ENCODE results near the gene HTRA1.

The HTRA1 gene

DNA sequence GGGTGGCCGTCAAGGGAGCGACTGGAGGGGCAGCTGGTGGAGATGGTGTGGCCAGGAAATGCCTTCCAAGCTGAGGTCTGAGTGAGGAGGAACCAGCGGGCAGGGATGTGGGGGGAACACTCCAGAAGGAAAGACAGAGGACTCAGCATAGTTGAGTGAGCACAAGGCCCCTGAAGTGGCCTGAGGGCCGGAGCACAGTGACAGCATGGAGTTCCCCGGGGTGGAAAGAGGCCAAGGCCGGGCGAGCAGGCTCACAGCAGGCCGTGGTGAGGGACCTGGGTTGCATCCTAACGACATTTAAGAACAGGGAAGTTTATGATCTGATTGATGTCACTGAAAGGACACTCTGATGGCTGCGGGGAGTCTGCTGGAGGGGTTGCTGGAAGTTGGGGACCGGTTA lies 48.0 kb downstream of the HTRA1 start:
- no peak overlapping the region for H3K4me3 ChIP-seq (ENCODE audit: low read depth, low read length)
- TF ChIP-seq, protein P1, sequence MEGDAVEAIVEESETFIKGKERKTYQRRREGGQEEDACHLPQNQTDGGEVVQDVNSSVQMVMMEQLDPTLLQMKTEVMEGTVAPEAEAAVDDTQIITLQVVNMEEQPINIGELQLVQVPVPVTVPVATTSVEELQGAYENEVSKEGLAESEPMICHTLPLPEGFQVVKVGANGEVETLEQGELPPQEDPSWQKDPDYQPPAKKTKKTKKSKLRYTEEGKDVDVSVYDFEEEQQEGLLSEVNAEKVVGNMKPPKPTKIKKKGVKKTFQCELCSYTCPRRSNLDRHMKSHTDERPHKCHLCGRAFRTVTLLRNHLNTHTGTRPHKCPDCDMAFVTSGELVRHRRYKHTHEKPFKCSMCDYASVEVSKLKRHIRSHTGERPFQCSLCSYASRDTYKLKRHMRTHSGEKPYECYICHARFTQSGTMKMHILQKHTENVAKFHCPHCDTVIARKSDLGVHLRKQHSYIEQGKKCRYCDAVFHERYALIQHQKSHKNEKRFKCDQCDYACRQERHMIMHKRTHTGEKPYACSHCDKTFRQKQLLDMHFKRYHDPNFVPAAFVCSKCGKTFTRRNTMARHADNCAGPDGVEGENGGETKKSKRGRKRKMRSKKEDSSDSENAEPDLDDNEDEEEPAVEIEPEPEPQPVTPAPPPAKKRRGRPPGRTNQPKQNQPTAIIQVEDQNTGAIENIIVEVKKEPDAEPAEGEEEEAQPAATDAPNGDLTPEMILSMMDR (IDR thresholded peaks at IDR 0.05; ENCODE audit: insufficient read depth, low read depth, low read length, missing control alignments), result no peak
- DNase-seq (ENCODE audit: low read depth), result no peak

DNA sequence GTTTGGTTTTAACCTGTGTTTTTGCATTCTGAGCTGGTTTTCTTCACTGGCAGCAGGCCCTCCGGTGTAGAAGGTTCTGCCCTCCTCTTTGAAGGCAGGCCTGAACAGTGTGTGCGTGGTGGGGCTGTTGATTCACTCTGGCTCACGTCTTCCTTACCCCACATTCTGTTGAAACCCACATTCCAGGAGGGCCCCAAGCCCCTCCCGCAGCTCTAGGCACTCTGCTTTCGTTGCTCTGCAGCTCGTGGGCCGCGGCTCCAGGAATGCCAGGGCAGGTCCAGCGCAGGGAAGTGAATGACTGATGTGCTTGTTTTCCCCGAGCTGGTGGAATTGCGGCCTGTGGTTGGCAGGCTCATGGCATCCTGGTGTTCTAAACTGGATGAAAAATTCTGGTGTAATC lies 49.0 kb downstream of the HTRA1 start:
- H3K4me3 ChIP-seq (ENCODE audit: low read depth, low read length), result no peak overlapping the region
- DNase-seq (ENCODE audit: low read depth), result no peak
- TF ChIP-seq, protein P1 (IDR thresholded peaks at IDR 0.05; ENCODE audit: insufficient read depth, low read depth, low read length, missing control alignments), result no peak

DNA sequence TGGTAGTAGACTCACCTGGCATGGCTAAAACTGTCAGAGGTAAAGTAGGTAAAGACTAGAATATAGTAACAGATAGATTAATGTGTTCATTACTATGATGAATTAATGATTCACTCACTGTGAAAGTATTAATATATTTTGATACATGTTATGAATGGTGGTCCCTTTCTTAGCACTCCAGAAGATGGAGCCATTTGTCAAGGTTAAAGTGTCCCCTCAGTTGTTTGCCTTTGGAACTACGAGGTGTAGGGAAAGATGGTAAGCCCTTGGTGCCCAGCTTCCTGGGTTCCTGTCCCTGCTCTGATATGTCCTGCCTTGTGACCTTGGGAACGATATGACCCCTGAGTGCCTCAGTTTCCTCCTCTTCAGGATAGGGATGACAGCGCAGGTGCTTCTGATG lies 49.4 kb downstream of the HTRA1 start:
- TF ChIP-seq, protein P1 (IDR thresholded peaks at IDR 0.05; ENCODE audit: insufficient read depth, low read depth, low read length, missing control alignments), result no peak
- no peak for DNase-seq (ENCODE audit: low read depth)
- no peak overlapping the region for H3K4me3 ChIP-seq (ENCODE audit: low read depth, low read length)

DNA sequence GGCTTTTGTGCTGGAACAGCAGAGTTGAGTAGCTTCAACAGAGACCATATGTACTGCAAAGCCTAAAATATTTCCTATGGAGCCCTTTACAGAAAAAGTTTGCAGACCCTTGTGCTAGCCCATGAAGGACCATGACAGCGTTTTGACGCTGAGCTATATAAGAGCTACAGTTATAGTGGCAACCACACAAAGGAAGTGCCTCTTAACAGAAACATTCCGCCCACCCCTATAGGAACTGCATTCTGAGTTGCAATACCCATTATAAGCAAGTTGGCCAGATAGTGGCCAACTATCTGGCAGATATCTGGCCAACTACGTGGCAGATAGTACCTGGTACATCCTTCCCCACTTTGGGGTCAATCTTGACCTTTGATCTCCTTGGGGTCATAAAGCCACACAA lies 51.7 kb downstream of the HTRA1 start:
- no peak for DNase-seq (ENCODE audit: low read depth)
- no peak overlapping the region for H3K4me3 ChIP-seq (ENCODE audit: low read depth, low read length)
- TF ChIP-seq, protein P1 (IDR thresholded peaks at IDR 0.05; ENCODE audit: insufficient read depth, low read depth, low read length, missing control alignments), result no peak

DNA sequence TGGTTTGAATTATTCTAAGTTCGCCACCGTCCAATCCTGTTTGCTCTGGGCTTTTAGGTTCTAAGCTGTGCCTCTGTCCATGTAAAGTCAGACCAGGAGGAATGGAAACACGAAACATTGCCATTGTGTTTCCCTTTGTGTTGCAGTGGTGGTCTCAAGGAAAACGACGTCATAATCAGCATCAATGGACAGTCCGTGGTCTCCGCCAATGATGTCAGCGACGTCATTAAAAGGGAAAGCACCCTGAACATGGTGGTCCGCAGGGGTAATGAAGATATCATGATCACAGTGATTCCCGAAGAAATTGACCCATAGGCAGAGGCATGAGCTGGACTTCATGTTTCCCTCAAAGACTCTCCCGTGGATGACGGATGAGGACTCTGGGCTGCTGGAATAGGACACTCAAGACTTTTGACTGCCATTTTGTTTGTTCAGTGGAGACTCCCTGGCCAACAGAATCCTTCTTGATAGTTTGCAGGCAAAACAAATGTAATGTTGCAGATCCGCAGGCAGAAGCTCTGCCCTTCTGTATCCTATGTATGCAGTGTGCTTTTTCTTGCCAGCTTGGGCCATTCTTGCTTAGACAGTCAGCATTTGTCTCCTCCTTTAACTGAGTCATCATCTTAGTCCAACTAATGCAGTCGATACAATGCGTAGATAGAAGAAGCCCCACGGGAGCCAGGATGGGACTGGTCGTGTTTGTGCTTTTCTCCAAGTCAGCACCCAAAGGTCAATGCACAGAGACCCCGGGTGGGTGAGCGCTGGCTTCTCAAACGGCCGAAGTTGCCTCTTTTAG lies 52.9 kb downstream of the HTRA1 start:
- no peak for DNase-seq (ENCODE audit: low read depth)
- TF ChIP-seq, protein P1 (IDR thresholded peaks at IDR 0.05; ENCODE audit: insufficient read depth, low read depth, low read length, missing control alignments), result no peak
- H3K4me3 ChIP-seq (ENCODE audit: low read depth, low read length), result no peak overlapping the region

DNA sequence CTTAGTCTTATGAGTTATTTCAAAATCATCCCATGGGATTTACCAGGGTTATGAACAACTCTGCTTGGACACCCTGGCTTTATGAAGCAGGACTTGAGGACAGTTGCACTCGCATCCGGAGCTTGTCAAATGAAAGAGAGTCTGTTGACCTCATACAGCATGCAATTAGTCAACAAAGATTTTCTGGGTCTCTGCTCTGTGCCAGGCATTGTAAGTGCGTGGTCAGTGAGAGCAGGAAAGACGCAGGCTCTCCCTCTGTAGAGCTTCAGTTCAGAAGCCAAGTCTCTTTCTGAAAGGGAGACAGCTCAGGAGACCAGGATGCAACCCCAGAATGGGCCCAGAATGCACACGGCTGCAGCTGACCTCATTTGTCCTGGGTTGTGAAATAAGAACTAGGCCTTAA lies 53.7 kb downstream of the HTRA1 start:
- no peak for DNase-seq (ENCODE audit: low read depth)
- TF ChIP-seq, protein P1 (IDR thresholded peaks at IDR 0.05; ENCODE audit: insufficient read depth, low read depth, low read length, missing control alignments), result no peak
- H3K4me3 ChIP-seq (ENCODE audit: low read depth, low read length), result no peak overlapping the region

Data from GM12865 (cell line).